Stimulated activated CD4-positive, alpha-beta T cell treated with anti-CD3 and anti-CD28 coated beads, Interleukin-4, amount 100 ng/mL, for 1 hour (primary cell): ENCODE results near the gene RIT1.
A peak's percentile ranks its signal among the peaks of the same experiment; 100 is the strongest.

Source experiments
- DNase-seq: peaks from one replicate; pipeline ENCODE4 v3.0.0-alpha.2; 2020

The RIT1 gene

DNA sequence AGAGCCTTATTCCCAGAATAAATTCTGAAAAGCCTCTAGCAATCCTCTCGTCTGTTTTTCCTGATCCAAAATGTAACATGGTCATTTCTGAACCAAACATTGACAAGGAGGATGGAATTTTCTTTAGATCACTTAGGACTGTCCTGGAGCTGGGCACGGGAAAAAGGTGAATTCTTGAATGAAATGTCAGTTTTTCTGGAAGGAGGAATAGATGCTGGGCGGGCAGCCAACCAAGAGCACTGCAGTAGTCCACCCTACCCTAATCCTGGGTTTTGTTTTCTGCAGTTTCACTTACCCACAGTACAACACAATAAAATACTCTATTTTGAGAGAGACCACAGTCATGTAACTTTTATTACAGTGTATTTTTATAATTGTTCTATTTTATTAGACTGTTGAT, 20.9 kb downstream of the RIT1 start:
- no peak for DNase-seq

DNA sequence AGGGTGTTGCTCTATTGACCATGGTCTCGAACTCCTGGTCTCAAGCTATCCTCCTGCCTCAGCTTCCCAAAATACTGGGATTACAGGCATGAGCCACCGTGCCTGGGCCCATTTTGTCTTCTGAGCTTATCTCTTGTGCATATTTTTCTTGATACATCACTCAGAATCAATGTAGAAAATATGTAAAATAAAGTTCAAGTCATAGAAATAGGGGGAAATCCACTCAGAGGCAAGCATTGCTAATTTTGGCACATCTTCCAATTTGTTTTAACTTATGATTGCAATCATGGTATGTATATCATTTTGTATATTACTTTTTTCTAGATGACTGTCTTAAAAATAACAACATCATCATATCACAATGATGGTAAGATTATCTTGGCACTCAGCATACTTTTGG, 21.6 kb downstream of the RIT1 start:
- DNase-seq, result no peak

DNA sequence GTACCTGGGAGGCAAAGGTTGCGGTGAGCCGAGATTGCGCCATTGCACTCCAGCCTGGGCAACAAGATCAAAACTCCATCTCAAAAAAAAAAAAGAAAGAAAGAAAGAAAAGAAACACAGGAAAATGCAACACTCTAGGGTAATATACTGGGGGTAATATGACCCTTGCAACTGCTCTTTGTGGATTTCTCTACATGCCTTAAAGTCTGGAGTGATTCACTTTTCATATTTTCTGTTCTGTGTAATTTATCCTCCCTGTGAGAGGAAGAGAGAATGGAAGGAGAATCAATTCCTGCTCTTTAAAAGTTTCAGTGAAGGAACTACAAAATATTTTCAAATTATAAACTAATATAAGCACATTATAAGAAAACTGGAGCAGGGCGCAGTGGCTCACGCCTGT, 22.7 kb downstream of the RIT1 start:
- no peak for DNase-seq

DNA sequence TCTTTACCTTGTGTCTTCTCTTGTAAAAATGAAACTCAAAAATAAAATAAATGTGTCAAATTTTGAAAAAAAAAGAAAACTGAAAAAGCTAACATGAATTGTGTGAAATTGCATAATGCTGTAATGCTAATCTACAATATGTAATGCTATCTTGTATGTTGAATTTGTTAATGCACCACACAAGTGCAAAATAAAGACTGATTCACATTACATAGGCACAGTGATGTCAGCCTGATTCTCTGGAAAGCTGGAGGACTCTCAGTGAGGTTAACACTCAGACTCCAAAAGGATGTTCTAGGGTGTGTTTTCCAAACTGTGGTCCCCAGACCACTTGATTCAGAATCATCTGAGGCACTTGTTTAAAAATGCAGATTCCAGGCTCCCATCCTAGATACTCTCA, 26.2 kb downstream of the RIT1 start:
- no peak for DNase-seq

DNA sequence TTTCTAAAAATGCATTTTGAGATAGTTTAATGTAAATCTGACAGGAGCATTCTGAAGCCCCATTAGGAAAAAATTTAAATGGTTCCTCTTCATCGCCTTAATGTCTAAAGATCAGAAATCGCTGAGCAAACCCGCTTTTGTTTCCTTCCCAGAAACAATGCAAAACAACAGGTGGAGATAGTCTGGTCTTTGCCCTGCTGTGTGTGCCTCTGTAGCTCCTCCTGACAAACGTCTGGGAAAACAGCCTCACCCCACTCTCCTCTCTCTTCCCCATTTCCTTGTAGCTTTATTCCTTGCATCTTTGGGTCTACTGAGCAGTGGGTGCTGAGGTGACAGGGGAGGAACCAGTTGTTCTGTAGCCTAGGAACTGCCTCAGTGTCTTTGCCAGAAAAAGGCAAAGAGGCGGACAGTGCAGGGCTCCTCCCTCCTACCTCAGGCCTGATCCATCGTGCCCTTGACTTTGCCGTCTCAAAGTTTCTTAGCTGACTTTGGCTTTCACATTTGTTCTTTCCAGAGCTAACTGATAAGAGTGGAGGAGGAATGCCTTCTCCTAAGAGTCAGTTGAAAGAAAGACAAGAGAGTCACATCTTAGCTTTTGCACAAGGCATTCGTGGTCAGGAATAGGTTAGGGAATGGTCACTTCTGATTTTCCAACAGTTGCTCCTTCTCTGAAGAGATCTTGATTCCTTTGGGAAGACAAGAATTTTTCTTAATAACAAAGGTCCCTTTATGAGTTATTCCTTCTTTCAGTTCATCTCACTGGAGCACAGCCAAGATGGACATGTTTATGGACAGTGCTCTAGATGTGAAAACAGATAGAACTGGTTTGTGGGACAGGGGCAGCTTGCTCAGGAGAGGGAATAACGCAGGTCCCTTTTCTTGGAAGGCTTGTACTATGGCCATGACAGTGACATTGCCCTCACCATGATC, 26.9 kb downstream of the RIT1 start:
- DNase-seq, result no peak

DNA sequence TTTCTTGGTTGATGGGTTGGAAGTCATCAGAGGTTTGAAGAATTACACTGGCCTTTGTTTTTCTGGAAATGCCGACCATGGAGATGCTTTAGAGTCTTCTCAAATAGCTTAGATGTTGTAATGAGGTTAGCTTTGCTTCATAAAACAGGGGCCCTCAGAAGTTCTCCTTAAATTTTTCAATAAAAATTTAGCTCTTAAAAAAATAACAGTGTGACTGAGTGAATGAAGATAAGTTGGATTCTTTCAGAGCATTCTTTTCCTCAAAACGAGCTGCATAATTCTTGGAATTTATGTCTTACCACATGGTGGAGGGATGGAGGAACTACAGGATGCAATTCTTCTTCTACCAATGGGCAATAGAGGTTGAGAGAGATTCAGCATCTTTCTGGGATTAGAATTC, 28.4 kb downstream of the RIT1 start:
- DNase-seq, result no peak

DNA sequence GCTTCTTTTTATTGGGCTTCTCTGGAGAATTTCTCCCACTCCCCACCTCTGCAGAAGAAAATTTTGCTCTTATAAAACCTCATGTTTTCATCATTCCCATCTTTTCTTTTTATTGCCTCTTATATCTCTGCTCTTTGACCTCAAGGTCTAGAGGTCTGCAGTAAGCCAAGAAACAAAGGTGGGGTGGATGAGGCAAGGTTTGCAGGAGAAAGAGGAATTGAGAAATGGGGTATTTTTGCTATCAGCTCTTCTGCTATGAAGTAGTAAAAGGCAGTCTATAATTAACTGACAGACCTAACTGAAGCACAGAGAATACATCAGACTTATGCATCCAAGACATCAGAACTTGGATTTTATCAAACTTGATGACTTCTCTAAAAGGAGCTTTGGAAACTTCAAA, 28.9 kb downstream of the RIT1 start:
- DNase-seq, result no peak

DNA sequence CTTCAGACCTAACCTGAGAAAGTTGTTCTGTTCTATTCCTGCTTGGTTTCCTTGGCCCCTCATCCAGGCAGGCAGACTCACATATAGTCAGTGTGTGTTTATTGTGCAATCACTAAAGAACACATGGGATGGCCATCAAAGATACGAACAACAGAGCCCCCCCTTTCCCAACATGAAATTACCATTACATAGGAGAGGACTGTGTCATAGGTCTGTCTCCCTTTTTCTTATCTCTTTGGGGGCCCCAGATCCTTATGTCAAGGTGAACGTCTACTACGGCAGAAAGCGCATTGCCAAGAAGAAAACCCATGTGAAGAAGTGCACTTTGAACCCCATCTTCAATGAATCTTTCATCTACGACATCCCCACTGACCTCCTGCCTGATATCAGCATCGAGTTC, 30.2 kb downstream of the RIT1 start:
- DNase-seq, result no peak

DNA sequence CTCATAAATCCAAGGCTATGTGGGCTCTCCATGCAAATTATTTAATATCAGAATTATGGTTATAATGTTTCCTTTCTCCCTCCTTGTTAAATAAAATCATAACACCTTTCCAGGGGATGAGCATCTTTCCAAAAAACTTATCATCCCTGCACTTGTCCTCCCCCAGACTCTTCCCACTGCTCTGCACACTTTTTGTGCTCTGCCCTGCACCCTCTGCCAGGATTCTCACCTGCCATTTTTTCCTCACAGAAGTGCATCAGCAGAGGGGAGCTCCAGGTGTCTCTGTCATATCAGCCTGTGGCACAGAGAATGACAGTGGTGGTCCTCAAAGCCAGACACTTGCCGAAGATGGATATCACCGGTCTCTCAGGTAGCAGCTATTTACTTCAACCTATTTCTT, 30.9 kb downstream of the RIT1 start:
- no peak for DNase-seq

DNA sequence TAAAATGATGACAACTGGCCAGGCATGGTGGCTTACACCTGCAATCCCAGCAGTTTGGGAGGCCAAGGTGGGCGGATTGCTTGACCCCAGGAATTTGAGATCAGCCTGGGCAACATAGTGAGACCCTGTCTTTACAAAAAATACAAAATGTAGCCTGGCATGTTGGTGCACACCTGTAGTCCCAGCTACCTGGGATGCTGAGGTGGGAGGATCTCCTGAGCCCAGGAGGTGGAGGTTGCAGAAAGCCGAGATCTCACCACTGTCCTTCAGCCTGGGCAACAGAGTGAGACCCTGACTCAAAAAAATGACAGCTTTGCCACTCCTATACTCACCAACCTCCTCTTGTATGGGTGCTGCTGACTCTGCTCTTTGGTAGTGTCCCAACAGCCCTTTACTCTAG, 33.2 kb downstream of the RIT1 start:
- no peak for DNase-seq

DNA sequence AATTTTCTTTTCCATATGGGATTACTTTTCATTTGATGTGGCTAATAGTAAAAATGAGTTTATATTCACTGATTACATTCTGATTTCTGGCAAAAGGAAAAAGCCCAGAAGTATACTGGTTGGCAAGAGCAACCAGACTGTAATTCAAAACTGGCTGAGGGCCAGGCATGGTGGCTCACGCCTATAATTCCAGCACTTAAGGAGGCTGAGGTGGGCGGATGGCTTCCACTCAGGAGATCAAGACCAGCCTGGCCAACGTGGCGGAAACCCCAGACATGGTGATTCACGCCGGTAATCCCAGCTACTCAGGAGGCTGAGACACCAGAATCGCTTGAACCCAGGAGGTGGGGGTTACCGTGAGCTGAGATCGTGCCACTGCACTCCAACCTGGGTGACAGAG, 37.3 kb downstream of the RIT1 start:
- no peak for DNase-seq

DNA sequence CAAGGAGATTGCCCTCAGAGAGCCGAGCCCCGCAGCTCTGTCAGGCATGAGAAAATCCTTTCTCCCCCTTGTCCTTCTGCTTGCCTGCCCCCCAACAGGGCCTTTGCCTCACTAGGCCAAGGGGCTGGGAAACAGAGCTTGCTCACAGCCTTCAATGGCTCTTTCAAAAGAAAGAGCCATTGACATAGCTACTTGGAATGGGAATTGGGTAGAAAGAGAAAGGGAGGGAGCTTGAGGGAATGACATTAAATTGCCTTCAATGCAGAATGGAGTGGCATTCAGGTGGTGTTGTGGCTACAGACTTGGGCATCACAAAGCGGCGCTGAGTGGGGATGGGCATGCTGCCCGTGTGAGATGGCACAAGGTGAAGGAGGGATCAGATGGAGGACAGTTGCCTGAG, 38.6 kb downstream of the RIT1 start:
- no peak for DNase-seq

DNA sequence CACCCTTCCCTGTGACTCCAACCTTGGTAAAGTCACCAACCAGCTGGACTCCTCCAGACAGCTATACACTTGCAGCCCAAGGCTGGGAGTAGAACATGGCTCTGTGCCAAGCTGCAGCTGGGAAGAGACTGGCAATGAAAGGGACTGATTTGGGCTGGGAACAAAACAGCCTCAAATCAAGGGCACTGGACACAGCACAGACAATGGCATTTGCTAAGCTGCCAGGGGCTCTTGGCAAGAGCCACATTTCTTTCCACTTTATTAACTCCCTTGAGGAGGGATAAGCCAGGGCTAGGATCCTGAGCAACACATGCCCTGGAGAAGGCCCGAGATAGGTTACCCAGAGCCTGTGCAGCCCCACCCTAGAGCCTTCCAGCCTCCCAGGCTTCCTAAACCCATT, 39.8 kb downstream of the RIT1 start:
- no peak for DNase-seq

DNA sequence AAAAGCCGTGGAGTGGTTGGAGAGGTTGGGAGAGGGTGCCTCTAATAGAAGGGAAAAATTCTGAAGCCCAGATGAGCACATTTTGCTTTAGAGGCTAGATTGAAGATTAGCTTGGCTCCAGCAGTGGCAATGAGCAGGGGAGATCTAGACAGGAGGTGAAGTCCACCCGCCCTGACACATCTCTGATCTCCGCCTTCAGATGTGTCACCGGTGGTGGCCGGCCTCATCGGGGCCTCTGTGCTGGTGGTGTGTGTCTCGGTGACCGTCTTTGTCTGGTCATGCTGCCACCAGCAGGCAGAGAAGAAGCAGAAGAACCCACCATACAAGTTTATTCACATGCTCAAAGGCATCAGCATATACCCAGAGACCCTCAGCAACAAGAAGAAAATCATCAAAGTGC, 43.4 kb downstream of the RIT1 start:
- DNase-seq, result no peak

DNA sequence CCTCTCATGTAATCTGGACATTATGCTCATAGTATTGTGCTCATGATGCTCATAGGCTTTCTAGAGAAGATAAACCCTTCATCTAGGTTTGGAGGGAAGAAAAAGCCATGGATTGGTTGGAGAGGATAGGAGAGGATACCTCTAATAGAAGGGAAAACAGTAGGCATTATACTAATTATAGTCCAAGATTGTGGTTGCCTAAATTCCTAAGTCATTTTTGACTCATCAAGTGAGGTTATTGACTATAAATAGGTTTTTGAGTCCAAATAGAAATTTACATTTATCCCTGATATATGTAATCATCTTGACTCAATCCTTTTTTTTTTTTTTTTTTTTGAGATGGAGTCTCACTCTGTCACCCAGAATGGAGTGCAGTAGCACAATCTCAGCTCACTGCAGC, 46.8 kb downstream of the RIT1 start:
- no peak for DNase-seq

DNA sequence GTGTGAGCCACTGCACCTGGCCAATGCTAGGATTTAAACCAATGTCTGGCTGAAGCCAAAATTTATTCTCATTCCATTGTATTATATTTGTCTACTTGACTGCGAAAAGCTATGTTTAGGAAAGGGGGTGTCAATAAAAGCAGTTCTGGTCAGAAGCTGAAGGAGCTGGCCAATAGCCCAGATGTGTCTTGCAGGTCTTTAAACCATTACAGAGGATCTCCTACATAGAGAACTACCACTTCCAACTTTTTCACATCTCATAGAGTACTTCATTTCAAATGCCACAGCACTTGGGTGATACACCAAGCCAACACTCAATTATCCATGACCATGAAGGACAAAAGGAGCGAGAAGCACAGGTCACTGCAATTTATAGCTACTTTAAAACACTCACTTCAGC, 49.3 kb downstream of the RIT1 start:
- no peak for DNase-seq

DNA sequence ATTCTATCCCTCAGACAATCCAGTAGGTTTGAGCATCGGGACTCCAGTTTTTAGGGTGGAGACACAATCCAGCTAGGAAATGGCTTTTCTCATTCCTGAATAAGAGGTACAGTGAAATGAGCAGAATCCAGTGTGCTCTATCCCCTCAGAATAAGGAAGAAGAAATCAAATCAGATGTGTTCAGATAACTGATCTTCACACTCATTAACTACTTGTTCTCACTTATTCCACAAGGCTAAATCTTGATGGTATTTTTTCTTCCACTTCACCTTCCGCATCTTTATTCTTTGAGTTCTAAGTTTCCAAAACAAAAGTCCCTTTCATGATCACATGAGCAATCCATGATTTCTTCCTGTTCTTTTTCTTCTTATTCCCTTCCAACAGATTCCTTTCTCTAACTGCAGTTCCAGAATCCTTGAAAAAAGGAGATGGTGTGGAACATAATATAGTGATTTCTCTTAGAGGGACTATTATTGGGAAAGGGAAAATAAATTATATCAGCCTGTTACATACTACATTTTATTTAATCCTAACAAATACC, 50.1 kb downstream of the RIT1 start:
- no peak for DNase-seq

DNA sequence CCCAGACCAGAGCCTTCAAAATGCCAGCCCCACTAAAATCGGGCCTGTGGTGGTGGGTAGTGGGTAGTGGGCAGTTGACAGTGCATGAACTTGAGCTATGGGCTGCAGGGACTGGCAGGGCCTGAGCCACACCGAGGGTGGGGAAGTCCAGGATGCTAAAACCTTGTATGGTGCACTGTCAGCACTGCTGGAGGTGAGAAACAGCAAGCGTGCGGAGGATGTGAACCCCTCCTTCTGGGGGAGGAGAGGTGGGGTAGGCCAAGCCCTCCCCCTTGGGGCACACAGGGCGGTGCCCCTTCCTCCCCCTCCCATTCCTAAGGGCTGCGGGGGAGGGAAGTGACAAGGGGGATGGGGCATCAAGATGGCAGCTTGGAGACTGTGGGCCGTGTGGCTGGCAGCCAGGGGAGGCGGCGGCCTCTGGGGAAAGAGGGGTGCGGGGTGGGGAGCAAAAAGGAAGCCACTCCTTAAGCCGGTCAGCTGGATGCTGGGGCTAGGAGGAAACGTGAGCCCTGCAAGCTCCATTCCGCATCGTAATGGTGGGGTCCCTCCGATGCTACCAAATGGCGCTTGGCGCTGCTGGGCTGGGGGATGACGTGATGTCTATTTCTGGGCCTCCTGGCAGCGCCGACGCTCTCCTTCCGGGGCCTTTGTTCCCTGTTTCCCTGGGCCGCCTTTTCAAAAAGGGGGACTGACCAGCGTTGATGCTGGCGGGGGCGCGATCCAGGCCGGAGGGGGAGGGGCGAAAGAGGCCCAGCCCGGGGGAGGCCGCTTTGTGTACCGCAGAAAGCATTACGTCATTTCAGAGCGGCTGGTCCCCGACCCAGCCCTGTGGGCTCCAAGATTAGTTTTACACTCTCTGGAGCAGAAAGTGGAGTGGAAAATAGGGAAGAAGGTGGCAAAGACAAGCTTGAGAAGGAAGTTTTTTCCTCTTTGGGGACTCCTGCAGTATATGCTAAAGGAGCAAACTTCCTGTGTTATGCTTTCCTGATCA, 51.0 kb downstream of the RIT1 start:
- peak; percentile 32 for DNase-seq

DNA sequence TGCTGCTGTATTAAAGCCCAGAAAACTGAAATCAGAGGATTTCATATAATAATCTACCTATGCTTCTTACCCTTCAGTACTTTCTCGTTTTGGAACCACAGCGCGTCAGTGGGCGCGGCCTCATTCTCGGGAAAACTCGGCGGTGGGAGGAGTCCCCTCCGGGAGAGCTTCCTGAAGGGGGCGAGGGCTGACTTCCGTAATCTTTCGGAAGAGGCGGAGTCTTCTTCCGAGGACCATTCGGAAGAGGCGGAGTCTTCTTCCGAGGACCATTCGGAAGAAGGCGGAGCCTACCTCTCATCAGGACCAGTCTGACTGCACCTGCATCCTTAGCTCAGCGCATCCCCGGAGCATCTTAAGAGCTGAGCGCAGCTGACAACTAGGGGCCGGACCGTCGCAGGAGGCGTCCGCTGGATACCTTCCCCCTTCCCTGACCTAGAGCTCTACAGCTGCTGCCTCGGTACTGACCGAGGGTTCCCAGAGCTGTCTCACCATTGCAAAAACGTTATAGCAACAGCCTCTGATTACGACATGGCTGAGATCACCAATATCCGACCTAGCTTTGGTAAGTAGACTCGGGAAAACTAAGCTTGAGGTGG, 51.8 kb downstream of the RIT1 start, which contains the start of gene SYT11:
Gene SYT11, plus strand, starts transcription at position 334 of the 596 bp plus-strand sequence. Its CDS starts 195 bp downstream, at position 529.
- DNase-seq, result peak; percentile 95

DNA sequence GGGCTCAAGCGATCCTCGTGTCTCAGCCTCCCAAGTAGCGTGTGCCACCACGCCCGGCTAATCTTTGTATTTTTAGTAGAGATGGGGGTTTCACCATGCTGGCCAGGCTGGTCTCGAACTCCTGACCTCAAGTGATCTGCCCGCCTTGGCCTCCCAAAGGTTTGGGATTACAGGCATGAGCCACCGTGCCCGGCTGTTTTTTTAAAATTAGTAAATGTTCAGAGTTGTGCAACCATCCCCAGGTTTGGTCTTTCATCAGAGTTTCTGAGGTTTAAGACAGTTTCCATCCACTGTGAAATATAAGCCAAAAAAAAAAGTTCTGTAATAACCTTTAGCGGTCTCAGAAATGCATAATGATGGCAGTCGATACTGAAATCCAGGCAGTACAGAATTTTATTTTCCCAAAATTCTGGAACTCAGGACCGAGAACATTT, 52.3 kb downstream of the RIT1 start:
- no peak for DNase-seq

DNA sequence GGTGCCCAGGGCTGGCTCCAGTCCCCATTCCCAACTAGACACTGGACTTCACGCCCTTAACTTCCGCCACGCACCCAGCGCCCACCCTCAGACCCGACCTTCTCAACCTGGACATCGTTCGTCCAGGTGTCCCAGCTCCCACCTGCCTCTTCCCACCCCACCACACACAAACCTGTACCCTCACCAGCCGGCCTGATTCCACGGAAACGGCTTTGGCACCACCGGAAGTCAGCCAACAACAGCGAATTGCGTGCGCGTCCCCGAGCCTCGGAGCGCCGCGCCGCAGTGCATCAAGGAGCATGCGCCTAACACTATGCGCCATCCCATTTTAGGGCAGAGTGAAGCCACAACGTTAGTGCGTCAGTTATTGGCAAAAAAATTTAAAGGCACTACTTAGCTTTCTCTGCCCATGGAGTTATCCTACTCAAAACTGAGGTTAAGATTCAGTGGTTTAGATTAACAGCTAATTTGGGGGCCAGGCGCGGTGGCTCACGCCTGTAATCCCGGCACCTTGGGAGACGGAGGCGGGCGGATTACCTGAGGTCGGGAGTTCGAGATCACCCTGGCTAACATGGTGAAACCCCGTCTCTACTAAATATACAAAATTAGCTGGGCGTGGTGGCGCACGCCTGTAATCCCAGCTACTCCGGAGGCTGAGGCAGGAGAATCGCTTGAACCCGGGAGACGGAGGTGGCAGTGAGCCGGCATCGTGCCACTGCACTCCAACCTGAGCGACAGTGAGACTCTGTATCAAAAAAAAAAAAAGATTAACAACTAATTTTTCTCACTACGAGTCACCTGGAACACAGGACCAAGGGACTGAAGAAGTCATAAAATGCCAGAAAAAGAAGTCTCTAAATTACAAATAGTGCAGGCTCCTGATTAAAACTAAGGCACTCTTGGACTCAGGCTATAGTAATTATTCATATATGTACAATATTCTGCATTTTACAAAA, 53.9 kb downstream of the RIT1 start, which contains the start of gene GON4L:
Gene GON4L, minus strand, starts transcription at position 240 of the 956 bp plus-strand sequence. CDS start 3,434 bp downstream, outside the sequence.
- peak; percentile 86 for DNase-seq
